Activated CD4-positive, alpha-beta T cell treated with anti-CD3 and anti-CD28 coated beads, Interleukin-10, Interleukin-2, amounts not matched to agents 100 ng/mL and 50 ng/mL, durations not matched to agents 16 hours and 8 hours (primary cell): ENCODE results near the gene WNT7B.

Source experiments
- DNase-seq: peaks from one replicate; pipeline ENCODE4 v3.0.0-alpha.2; 2020

Gene WNT7B

DNA sequence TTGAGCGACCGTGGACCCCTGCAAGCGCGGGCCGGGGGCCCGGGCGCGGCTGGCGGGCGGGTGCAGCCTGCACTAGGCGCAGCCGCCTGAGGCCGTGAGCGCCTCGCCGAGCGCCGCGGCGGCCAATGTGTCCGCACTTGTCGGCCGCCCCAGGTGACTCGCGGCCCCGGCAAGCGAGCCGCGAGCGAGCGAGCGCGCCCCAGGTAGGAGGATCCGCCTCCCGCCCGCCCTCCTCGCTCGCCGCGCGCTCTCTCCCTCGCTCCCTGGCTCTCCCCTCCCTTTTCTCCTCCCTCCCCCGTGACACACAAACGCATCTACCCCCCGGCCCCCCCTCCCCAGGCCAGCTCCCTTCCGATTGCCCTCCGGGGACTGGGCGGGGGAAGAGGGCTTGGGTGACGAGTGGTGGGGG, at the start of gene WNT7B:
TSS of gene WNT7B (minus strand) at position 160 of the 409 bp plus-strand sequence. CDS start 408 bp downstream, outside the sequence.
- no peak for DNase-seq

DNA sequence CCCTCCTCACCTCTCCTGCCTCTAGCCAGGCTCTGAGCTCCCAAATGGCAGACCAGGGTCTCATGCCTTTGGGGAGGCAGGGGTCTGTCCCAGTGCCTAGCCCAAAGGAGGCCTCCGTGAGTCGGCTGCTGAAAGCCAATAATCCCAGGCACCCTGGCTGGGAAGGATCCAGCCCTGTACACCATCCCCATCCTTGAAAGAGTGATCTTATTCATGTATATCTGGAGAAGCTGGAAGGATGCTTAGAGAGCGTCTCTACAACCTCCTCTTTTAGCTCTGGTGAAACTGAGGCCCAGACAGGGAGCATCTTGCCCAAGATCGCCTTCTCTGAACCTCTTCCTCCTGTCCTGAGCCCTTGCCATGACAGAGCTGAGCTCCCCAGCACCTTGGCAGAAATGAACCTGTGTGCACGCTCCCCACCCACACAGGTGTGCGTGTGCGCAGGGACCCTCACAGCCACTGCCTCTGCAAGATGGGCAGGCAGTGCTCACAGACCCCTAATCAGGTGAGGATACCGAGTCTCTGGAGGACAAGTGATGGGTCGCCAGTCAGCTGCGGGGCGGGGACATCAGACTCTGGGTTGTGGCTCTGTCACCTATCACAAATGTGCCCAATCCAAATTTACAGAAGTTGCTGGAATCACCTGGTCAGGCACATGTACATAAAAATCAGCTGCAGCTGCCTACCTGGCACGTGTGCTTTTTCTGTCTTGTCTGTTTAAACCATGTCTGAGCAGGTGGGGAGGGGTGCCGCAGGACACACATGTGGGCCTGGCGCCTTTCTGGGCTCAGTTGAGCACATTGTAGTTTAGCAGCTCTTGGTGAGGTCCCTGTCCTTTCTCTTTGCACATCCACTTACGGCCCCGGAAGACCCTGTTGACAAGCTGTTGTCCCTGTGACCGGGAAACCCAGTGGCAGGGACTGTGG, 49.3 kb upstream of the WNT7B start:
- no peak for DNase-seq

DNA sequence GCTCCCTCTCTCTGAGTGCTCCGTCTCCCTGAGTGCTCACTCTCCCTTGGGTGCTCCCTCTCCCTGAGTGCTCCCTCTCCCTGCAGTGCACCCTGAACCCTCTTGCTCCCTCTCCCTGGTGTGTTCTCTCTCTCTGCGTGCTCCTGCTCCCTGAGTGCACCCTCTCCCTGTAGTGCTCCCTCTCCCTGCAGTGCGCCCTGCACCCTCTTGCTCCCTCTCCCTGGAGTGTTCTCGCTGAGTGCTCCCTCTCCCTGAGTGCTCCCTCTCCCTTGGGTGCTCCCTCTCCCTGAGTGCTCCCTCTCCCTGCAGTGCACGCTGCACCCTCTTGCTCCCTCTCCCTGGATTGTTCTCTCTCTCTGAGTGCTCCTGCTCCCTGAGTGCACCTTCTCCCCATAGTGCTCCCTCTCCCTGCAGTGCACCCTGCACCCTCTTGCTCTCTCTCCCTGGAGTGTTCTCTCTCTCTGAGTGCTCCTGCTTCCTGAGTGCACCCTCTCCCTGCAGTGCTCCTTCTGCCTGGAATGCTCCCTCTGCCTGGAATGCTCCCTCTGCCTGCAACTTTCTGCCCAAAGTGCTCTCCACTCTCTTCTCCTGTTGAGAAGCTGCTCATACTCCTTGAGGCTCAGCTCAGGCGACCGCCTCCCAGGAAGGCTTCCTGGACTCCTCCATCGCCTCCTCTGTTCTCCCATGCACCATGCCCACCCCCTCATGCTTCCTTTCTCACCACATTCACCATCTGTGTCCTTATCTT, 48.4 kb upstream of the WNT7B start:
- no peak for DNase-seq

DNA sequence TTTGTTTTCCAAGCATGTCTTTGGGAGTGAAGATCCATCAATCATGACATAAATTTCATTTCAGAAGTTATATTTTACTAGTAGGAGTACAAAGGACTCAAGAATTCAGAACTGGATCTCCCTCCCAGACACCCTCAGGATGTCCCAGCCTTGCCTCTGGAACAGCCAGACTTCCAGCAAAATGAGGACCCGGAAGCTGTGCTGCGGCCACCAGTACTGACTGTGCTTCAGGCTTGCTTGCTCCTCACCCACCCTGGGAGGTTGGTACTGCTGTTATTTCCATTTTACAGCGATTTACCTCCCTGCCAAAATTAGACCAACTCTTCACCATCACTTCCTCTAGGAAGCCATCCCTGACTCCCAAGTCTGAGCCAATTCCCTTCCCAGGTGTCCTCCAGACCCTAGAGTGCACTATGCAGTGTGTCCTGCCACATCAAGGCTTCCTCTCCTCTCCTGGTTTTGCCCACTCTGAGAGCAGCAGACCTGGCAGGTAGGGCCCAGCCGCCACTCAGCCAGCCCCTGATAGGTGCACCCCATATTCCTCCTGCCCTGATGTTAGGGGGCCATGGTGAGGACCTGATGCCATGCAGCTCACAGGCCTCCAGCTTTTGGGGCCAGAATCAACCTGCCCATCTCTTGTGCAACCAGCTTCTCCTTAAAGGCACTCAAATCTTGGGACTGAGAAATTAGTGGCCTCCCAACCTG, 47.3 kb upstream of the WNT7B start:
- DNase-seq: no peak

DNA sequence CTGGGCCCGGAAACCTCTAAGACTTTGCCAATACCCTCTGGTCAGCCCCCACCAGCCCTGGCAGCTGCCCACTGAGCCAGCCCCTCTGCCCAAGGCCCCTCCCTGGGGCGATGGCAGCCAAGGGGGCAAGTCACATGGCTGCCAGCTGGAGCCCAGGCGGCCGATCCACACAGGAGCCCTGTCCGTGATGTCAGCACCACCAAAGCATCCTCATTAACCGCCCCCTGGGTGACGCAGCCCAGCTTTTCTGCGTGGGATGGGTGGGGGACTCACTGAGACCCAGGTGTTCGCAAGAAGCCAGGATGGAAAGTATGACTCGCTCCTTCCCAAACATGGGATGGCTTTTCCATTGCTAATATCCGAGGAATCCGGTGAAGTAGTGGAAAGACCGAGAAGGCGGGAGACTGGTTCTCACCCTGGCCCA, 46.6 kb upstream of the WNT7B start:
- no peak for DNase-seq

DNA sequence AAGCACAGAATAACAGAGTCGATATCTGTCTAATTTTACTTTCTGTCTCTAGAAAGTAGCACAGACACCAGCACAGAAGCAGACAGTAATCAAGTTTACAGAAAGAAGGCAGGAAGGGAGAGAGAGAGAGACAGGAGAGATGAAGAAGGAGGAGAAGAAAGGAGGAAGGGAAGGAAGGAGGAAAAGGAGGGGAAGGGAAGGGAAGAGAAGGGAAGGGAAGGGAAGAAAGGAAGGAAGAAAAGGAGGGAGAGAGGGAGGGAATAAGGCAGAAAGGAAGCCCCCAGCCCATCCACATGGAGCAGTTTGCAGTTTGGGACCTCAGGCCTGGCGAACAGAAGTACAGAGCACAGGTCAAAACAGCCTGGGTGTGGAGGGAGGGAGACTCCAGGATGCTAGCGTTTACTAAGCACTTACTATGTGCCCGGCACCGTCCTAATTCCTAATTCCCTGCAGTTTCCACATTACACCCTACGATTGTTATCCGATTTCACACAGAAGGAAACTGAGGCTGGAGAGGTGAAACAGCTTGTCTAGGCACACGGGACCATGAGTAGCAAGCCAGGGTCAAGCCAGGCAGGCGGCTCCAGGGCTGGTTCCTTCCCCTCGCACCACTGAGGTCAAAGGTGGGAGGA, 46.0 kb upstream of the WNT7B start:
- no peak for DNase-seq

DNA sequence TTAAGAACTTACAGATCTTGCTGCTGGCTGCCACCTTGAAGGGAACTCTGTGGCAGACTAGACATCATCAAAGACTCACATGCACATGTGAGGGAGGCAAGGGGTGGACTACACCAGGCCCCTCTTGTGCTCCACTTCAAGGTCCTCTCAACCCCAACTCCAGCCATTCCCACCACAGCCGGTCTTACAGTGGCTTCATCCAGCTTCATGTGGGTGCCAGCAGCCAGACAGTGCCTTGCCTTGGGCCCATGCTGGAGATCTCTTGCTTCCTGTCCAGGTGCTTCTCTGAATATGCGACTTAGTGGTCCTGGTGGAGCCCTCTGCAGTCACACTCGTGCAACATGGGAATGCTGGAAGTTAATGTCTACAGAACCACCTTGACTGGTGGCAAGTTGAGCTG, 44.6 kb upstream of the WNT7B start:
- DNase-seq: no peak

DNA sequence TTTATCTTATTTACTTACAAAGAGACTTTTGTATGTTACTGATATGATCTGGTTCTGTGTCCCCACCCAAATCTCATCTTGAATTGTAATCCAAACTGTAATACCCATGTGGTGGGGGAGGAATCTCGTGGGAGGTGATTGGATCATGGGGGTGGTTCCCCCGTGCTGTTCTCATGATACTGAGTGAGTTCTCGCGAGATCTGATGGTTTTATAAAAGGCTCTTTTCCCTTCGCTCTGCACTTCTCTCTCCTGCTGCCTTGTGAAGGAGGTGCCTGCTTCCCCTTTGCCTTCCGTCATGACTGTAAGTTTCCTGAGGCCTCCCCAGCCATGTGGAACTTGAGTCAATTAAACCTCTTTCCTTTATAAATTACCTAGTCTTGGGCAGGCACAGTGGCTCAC, 42.4 kb upstream of the WNT7B start:
- no peak for DNase-seq

DNA sequence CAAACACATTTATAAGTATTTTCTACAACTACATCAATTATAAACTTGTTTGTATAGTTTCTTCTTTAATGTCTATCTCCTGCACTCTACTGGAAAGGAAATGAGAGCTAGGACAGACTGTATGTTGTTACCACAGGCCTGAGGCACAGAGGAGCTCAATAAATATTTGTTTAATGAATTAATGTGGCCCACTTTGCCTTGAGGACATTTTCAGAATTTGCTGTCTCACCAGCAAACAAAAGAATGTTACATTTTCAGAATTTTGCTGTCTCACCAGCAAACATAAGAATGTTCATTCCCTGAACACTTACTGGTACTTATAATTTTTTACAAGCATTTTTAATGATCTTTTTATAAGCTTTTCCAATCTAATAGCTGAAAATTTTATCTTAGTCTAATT, 41.9 kb upstream of the WNT7B start:
- DNase-seq: no peak

DNA sequence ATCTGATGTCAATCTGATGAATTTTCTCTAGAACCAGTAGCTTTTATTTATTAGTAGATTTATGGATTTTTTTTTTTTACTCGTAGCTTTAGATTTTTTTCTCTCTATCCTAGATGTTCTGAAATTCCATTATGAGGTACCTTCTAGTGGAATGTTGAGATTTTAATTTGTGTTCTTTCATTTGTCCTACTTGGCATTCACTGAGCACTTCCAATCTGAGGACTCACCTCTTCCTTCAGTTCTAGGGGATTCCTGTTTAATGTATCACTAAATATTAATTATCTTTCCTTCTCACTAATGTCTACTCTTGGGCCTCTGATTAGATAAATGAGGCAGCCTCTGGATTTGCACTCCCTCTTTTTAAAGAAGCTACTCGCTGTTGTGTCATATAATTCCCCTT, 40.2 kb upstream of the WNT7B start:
- DNase-seq: no peak

DNA sequence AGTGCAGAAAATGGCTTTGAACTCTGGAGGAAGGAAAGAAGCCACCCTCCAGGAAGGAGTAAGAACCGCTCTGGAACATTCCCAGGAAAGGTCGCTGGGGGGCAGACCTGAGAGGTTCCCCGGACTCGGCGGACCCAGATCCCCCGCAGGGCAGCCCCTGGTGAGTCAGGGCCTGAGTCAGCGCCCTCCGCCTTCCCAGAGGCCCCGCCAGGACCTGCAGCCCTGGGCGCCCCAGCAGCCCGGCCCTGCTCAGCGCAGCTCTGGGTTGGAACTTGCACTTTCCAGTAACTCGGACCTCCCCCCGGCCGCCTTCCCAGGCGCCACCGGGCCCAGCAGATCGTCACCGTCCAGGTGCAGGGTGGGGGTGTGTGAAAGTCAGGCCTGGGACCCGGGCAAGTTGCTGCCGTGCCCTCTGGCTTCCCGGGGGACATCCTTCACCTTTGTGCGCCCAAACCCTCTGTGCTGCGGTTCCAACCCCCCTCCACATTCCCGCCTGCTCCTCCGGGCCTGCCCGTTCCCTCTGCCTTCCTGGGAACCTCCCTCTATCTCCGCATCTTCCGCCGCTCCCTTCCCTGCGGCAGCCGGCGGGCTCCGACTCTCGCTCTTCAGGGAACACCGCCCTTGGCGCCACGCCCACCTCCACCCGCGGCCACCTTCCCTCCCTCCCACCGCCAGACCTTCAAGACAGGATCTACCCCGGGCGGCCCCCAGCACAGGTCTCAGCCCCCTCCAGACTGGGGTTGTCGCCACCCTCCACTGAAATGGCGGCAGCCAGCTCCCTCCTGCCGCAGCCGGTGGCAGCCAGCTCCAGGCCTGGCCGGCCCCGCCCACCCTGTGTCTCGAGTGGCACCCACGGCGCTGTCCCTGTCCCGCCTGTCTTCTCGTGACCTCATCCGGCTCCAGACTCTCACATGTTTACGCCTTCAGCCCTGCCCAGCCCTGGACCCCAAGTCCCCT, 36.8 kb upstream of the WNT7B start:
- peak; percentile 92 for DNase-seq

DNA sequence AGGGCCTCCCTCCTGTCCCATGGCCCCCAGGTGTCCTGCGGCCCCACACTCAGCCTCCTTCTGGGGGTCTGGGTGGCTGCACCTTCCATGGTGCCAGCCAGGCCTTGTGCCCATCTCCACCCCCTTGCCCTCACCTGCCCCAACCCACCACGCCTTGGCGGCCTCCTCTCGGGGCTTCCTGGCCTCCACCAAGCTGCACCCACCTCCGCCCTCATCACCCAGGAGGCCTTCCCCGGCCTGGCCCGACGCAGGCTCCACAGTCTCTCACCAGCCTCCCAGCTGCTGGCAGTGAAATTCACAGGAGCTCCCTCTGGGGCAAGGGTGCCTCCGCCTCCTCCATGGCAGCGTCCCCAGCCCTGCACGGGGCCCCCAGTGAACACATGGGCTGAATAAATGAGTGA, 35.9 kb upstream of the WNT7B start:
- DNase-seq: no peak

DNA sequence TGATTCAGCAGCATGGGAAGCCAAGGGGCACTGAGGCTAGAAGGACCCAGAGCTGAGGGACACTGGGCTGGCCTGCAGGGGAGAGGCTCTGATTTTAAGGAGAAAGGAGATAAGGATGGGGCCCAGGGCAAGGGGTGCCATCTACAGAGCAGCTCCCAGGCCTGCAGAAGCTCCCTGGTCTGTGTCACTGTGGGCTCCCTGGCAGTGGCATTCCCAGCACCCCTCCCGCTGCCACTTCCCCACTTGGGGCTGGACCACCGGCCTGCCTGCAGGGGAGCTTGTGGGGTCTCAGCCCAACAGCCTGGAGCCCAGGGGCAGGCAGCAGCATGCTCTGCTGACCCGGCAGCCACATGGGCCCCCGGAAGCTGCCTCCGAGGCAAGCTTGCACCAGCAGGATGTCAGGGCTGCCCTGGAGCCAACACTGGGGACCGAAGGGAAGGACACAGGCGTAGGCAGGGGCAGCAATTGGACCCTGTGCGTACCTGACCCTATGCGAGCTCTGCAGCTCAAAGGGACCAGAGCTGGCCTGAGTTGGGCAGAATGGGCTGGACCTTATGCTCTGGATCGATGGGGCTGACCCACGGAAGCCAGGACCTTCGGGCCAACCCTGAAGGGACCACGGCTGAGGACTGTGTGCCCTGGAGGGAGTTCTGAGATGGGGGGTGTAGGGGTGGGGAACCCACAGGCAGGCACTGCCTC, 35.4 kb upstream of the WNT7B start:
- DNase-seq: no peak

DNA sequence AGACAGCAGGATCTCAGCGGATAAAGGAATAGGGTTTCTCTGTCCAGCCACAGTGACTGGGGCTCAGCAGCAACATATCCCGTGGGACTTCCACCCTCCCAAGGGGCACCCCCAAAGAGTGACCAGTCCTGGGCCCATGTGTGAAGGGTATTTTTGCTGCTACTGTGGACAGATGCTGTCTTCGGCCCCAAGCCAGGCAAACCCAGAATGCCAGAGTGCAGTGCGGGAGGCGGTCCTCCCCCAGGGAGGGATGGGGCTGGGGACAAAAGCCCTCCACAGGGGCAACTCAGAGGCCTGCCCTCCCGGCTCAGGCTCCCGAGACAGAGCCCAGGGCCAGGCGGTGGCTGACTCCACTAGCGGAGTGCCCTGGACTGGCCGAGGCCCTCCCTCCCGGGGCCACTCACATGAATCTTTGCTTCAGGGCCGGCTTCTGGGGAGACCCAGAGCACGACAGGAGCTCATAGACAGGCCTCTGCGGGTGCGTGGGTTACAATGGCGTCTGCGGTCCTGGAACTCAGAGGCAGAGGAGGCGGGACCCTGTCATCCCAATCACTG, 34.7 kb upstream of the WNT7B start:
- no peak for DNase-seq

DNA sequence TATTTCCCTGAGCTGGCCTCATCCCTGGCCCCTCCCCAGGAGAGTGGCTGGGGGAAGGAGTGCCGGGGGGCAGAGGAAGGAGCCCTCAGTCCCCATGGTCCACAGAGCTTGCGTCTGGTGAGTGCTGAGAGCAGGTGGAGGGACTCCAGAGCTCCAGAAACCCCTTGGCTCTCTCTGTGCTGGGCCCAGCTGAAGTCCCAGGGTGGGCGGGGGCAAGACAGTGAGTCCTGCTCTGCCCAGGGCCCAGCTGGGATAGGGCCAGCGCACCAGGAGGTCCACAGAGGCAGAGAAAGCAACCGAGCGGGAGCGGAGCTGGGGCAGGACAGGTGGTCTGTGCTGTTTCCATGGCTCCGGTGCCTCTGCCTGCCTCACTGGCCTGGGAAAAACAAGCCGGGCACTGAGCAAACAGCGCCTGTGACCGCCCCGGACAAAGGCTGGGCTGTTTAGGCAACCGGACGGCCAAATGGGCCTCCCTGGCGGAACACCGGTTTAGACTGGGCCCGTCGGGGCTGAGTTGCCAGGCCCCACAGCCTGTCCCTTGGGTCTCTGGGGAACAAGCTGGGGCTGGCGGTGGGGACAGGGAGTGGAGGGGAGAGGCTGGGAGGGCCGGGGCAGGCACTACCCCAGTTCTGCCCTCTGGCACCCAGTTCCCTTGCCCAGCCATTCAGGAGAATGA, 34.1 kb upstream of the WNT7B start:
- DNase-seq: no peak

DNA sequence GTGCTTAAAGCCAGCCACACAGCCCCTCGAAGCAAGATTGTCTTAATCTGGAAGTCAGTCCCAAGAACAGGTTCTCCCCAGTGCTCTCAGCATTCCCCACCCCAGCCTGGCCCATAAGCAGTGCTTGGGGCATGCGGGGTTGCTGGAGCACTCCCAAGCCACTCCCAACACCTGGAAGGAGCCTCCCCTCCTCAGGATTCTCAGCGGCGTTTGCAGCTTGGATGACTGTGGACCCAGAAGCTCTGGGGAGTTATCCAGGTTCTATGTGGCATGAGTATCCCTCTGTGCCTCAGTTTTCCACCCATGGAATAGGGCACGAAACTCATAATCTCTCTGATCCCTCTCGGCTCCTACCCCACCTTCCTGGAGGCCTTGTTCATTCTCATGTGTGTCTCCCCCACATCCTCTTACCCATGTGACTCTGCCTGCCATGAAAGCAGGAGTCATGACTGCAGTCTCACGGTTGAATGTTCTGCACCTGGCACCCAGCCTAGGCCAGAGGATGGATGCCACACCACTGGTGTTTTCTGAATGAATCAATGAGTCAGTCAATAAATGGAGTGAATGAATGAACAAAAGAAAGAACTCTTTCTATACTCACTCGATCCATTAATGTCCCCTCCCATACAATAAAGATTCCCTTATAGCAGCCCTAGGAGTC, 33.4 kb upstream of the WNT7B start:
- no peak for DNase-seq

DNA sequence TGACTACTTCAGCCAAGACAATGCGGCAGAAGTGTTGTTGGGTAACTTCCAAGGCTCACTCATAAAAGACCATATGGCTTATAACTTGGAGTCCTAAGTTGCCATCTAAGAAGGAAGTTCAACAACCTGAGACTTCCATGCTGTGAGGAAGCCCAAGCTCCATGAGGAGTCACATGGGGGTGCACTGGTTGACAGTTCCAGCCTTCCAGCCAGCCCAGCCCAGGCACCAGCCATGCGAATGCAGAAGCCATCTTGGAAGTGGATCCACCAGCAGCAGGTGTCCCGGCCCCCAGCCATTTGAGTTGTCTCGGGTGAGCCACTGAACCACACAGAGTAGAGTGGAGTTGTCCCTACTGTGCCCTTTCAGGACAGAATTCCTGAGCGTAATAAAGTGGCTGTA, 32.8 kb upstream of the WNT7B start:
- DNase-seq: no peak

DNA sequence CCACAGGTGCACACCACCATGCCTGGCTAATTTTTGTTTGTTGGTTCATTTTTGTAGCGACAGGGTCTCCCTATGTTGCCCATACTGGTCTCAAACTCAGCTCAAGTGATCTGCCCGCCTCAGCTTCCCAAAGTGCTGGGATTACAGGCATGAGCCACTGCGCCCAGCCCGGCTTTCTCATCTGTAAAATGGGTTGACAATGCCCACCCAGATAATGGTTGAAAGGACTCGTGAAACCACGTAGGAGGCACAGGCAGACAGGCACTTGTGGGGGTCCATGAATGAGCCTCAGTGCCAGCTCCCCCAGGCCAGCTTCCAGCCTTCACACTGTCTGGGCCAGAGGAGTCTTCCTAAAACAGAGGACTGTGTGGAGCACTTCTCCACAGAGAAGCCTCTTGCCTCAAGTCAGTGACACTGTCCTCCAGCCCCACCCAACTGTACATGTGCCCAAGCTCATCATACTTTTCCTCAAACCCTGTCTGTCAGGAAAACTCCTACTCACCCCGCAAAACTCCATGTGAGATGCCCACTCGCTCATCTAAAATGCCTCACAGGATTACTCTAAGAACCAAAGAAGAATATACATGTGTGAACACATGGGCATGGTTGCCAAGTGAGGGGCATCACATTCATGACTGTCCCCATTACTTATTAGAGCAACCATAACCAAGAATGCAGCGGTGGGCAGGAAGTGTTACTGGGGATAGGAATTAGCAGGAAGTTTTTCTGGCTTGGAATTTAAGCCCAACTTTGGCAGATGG, 32.1 kb upstream of the WNT7B start:
- no peak for DNase-seq

DNA sequence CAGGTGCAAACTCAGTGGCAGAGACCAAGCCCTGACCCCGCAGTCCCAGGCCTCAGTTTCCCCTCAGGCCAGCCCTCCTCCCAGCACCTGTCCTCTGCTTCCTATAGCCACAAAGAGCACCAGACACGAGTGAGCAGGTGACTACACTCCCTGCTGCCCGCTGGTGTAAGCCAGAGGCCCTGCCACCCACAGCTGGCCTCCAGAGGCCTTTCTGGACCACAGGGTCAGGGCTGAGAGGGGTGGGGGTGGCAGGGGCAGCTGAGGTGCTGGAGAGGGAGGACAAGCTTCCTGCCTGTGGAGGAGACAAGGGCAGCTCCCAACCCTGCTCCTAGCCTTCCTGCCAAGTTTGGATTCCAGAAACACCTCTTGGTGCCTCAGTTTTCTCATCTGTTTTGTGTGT, 31.3 kb upstream of the WNT7B start:
- no peak for DNase-seq
